Epithelial cell of proximal tubule (primary cell): ENCODE data around the gene SORCS2. TPM values are rescaled to one million over a fixed set of nuclear protein-coding genes. Genes with fewer than 3 reads are reported as not detected.

Experiments used
- DNase-seq: peaks from one replicate; pipeline ENCODE4 v3.0.0-alpha.2; 2011; ENCODE audit warnings: low read depth
- H3K4me3 ChIP-seq: 2 replicates; pipeline ENCODE4 v1.5.1; 2011; ENCODE audit warnings: low read depth, mild to moderate bottlenecking, low read length
- CTCF ChIP-seq: conservative IDR thresholded peaks from 2 replicates; pipeline ENCODE4 v1.5.1; 2012; ENCODE audit warnings: low read depth, mild to moderate bottlenecking, low read length
- total RNA-seq: library from RNA; depleted of rRNA; stranded (reverse); fragments of >200 nt; gene quantifications from 2 replicates; pipeline ENCODE4 v1.2.3, GENCODE V29; 2015

The SORCS2 gene
- total RNA-seq, 1 donor from 2014 or later, result 0.29 TPM

- DNase-seq, result no peak
- no peak for TF ChIP-seq CTCF
- H3K4me3 ChIP-seq, result no peak overlapping the region
These were observed 185.0 kb downstream of the SORCS2 start for GRCh38 chr4:7377223-7377865.

GRCh38 chr4:7379186-7379585, 186.8 kb downstream of the SORCS2 start:
- H3K4me3 ChIP-seq, result no peak overlapping the region
- DNase-seq, result no peak
- TF ChIP-seq CTCF, result no peak

GRCh38 chr4:7379719-7380118, 187.4 kb downstream of the SORCS2 start:
- TF ChIP-seq CTCF, result no peak
- no peak overlapping the region for H3K4me3 ChIP-seq
- no peak for DNase-seq

GRCh38 chr4:7381221-7381889, 189.0 kb downstream of the SORCS2 start:
- TF ChIP-seq CTCF, result no peak
- DNase-seq, result no peak
- no peak overlapping the region for H3K4me3 ChIP-seq

- H3K4me3 ChIP-seq, result no peak overlapping the region
- no peak for TF ChIP-seq CTCF
- no peak for DNase-seq
These were observed 189.7 kb downstream of the SORCS2 start for GRCh38 chr4:7381890-7382633.

GRCh38 chr4:7382634-7383014, 190.3 kb downstream of the SORCS2 start:
- DNase-seq, result no peak
- TF ChIP-seq CTCF, result no peak
- H3K4me3 ChIP-seq, result no peak overlapping the region
